Small intestine (tissue), 7 donors: Measurements from ENCODE around the gene OR8I2. TPM values are rescaled to one million over a fixed set of nuclear protein-coding genes. Genes with fewer than 3 reads are reported as not detected.
A peak's percentile ranks its signal among the peaks of the same experiment; 100 is the strongest.
"Not testable (repeated sequence)": the region's sequence is repeated elsewhere in the genome, so short reads cannot be mapped to it uniquely, and the experiment has no call there.

ENCODE experiments used
- DNase-seq, 2 donors: peaks; one replicate each; pipeline versions ENCODE4 v3.0.0 to v3.0.0-alpha.2; 2013
- FAIRE-seq: peaks from 2 replicates; lab custom pipeline; 2012; peaks lifted over from hg19 to GRCh38; lab: Jason Lieb, UNC
- H3K27ac ChIP-seq, 3 donors: one replicate each; pipeline ENCODE4 v1.5.1; 2013; ENCODE audit warnings: low read length in 2 of 3, mild to moderate bottlenecking in 2 of 3, control low read depth in 1 of 3, inconsistent platforms in 1 of 3, low read depth in 1 of 3, moderate library complexity in 1 of 3
- H3K27me3 ChIP-seq, 3 donors: one replicate each; pipeline ENCODE4 v1.6.1; 2013; ENCODE audit warnings: low read length in 3 of 3, inconsistent platforms in 1 of 3; ENCODE audit not compliant: control insufficient read depth in 3 of 3, insufficient read depth in 3 of 3
- H3K36me3 ChIP-seq, 3 donors: one replicate each; pipeline ENCODE4 v1.6.1; 2013; ENCODE audit warnings: low read length in 3 of 3, inconsistent platforms in 1 of 3, low read depth in 1 of 3, mild to moderate bottlenecking in 1 of 3, moderate library complexity in 1 of 3; ENCODE audit not compliant: control insufficient read depth in 3 of 3, insufficient read depth in 2 of 3
- H3K4me1 ChIP-seq, 3 donors: one replicate each; pipeline ENCODE4 v1.6.1; 2013; ENCODE audit warnings: low read length in 2 of 3, inconsistent platforms in 1 of 3, low read depth in 1 of 3, mild to moderate bottlenecking in 1 of 3, moderate library complexity in 1 of 3; ENCODE audit not compliant: control insufficient read depth in 3 of 3, insufficient read depth in 2 of 3
- H3K4me3 ChIP-seq, 3 donors: one replicate each; pipeline ENCODE4 v1.5.1; 2013; ENCODE audit warnings: low read length in 3 of 3, control low read depth in 1 of 3, inconsistent platforms in 1 of 3, low read depth in 1 of 3, mild to moderate bottlenecking in 1 of 3, moderate library complexity in 1 of 3
- H3K9me3 ChIP-seq, 2 donors: one replicate each; pipeline ENCODE4 v1.6.1; 2013; ENCODE audit warnings: low read depth in 1 of 2, low read length in 1 of 2; ENCODE audit not compliant: control insufficient read depth in 2 of 2, insufficient read depth in 1 of 2
- WGBS, 3 donors: extraction: QIAGEN DNeasy Blood & Tissue Kit; methylation state at CpG; one replicate each; pipeline ENCODE4 v1.1.7; 2013; 5-methylcytosine and 5-hydroxymethylcytosine counted together
- polyA plus RNA-seq, 4 donors: library from polyadenylated mRNA; stranded (reverse) in 3 of 4; unstranded in 1 of 4; fragments of 200-250 nt in 3 of 4; fragments of 120-200 nt in 1 of 4; gene quantifications; one replicate each; pipeline versions ENCODE4 v1.2.1 to v1.2.3, GENCODE V29; 2013
- donor health status: healthy with polysubstance abuse.
- donor health status: control.
- donor health status: control.
- donor health status: Bipolar disorder and iron deficiency.
- donor health status: healthy.

Gene OR8I2
- polyA plus RNA-seq, 4 donors, result not detected

GRCh38 chr11:56089697-56090096 is 3.4 kb upstream of the OR8I2 start:
- Histone ChIP-seq H3K9me3 (no peaks in the 10 kb centered on the region), H3K27ac (no peak overlapping the region), H3K4me3 (no peak overlapping the region), H3K4me1 (no peaks in the 10 kb centered on the region), H3K36me3 (no peaks in the 10 kb centered on the region), H3K27me3 (no peaks in the 10 kb centered on the region)
- FAIRE-seq, result no peak
- WGBS, 3 donors, result 51 to 75% (median 67%) methylated on average over 3 of the region's 3 CpGs
- no peak for DNase-seq

- Histone ChIP-seq H3K9me3 (no peaks in the 10 kb centered on the region), H3K4me3 (no peak within 1 kb of the TSS), H3K36me3 (no peaks in the 10 kb centered on the region), H3K27ac (no peak within 1 kb of the TSS), H3K27me3 (no peaks in the 10 kb centered on the region), H3K4me1 (no peaks in the 10 kb centered on the region)
- no peak for DNase-seq
- FAIRE-seq, result peak; percentile 82
Observed at GRCh38 chr11:56103210-56103737, 10.2 kb downstream of the OR8I2 start, which contains the start of gene OR8H2. Gene OR8H2, plus strand, starts transcription at chr11:56103687. Its CDS starts 1,356 bp downstream, at chr11:56105043.

DNA sequence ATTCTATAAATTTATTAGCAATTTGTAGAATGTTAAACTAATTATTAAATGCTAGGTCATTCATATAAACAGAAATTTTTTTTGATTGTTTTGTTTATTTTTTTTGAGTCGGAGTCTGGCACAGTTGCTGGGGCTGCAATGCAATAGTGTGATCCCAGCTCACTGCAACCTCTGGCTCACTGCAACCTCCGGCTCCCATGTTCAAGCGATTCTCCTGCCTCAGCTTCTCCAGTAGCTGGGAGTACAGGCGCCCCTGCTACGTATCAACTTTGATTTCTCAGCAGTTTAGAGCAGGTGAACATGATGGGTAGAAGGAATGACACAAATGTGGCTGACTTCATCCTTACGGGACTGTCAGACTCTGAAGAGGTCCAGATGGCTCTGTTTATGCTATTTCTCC is 29.0 kb downstream of the OR8I2 start, which contains the start of gene OR8H3:
OR8H3 (plus strand) TSS at position 301 of the 400 bp plus-strand sequence; CDS start at position 301, 0 bp downstream.
- no peak within 1 kb of the TSS for H3K4me3 ChIP-seq
- 73 to 81% (median 75%) methylated on average over 6 of the region's 6 CpGs for WGBS, 3 donors
- peaks cover 0 to 2% of the 10 kb centered on the region in 2 donors for H3K9me3 ChIP-seq
- H3K36me3 ChIP-seq, result no peaks in the 10 kb centered on the region
- no peak for DNase-seq
- FAIRE-seq, result no peak
- no peak within 1 kb of the TSS for H3K27ac ChIP-seq
- H3K27me3 ChIP-seq, result no peaks in the 10 kb centered on the region
- no peaks in the 10 kb centered on the region for H3K4me1 ChIP-seq

- Histone ChIP-seq H3K9me3 (peaks cover 0 to 3% of the 10 kb centered on the region in 2 donors), H3K27ac (no peak within 1 kb of the TSS), H3K4me1 (no peaks in the 10 kb centered on the region), H3K4me3 (no peak within 1 kb of the TSS), H3K27me3 (no peaks in the 10 kb centered on the region), H3K36me3 (no peaks in the 10 kb centered on the region)
- DNase-seq (no peak), FAIRE-seq (no peak)
Observed at GRCh38 chr11:56140151-56140661, 47.1 kb downstream of the OR8I2 start, which contains the start of gene OR8J3. Gene OR8J3, minus strand, starts transcription at chr11:56140201. Its CDS starts 2,483 bp downstream, at chr11:56137718.

DNA sequence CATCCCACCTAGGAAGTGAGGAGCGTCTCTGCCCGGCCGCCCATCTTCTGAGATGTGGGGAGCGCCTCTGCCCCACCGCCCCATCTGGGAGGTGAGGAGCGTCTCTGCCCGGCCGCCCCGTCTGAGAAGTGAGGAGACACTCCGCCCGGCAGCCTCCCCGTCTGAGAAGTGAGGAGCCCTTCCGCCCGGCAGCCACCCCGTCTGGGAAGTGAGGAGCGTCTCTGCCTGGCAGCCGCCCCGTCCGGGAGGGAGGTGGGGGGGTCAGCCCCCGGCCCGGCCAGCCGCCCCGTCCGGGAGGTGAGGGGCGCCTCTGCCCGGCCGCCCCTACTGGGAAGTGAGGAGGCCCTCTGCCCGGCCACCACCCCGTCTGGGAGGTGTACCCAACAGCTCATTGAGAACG is 50.6 kb downstream of the OR8I2 start:
- H3K4me3 ChIP-seq, H3K27ac ChIP-seq, H3K4me1 ChIP-seq, H3K36me3 ChIP-seq, FAIRE-seq, H3K9me3 ChIP-seq, DNase-seq, H3K27me3 ChIP-seq: not testable (repeated sequence)
- 90 to 96% (median 95%) methylated on average over 23 to 30 of the region's 30 CpGs for WGBS, 3 donors

Other genes starting within 250 kb of the OR8I2 start
- not detected for gene TRIM51, start 210.0 kb upstream of the OR8I2 start, polyA plus RNA-seq
- gene OR5W2, start 178.7 kb upstream of the OR8I2 start, polyA plus RNA-seq, result not detected
- not detected for gene OR5I1, start 156.9 kb upstream of the OR8I2 start, polyA plus RNA-seq
- gene OR10AG1, start 123.4 kb upstream of the OR8I2 start, polyA plus RNA-seq, result not detected
- gene OR5F1, start 98.7 kb upstream of the OR8I2 start, polyA plus RNA-seq, result not detected
- gene OR5AS1, start 65.7 kb upstream of the OR8I2 start, polyA plus RNA-seq, result not detected
- not detected for gene OR8H2, start 10.4 kb downstream of the OR8I2 start, polyA plus RNA-seq
- gene OR8H3, start 29.1 kb downstream of the OR8I2 start, polyA plus RNA-seq, result not detected
- gene OR8J3, start 46.9 kb downstream of the OR8I2 start, polyA plus RNA-seq, result not detected
- gene OR8K5, start 67.0 kb downstream of the OR8I2 start, polyA plus RNA-seq, result not detected
- not detected for gene OR5J2, start 83.3 kb downstream of the OR8I2 start, polyA plus RNA-seq
- not detected for gene OR5T2, start 140.9 kb downstream of the OR8I2 start, polyA plus RNA-seq
- gene OR5T3, start 158.9 kb downstream of the OR8I2 start, polyA plus RNA-seq, result not detected
- not detected for gene OR5T1, start 180.8 kb downstream of the OR8I2 start, polyA plus RNA-seq
- not detected for gene OR8H1, start 198.9 kb downstream of the OR8I2 start, polyA plus RNA-seq
- gene OR8K3, start 221.8 kb downstream of the OR8I2 start, polyA plus RNA-seq, result not detected